Measurements from ENCODE around the gene ENTPD7. TPM values are rescaled to one million over a fixed set of nuclear protein-coding genes. Genes with fewer than 3 reads are reported as not detected.

The ENTPD7 gene
- total RNA-seq, 6 donors from 2014 or later, result 2.9 to 12.3 (median 9.3) TPM

DNA sequence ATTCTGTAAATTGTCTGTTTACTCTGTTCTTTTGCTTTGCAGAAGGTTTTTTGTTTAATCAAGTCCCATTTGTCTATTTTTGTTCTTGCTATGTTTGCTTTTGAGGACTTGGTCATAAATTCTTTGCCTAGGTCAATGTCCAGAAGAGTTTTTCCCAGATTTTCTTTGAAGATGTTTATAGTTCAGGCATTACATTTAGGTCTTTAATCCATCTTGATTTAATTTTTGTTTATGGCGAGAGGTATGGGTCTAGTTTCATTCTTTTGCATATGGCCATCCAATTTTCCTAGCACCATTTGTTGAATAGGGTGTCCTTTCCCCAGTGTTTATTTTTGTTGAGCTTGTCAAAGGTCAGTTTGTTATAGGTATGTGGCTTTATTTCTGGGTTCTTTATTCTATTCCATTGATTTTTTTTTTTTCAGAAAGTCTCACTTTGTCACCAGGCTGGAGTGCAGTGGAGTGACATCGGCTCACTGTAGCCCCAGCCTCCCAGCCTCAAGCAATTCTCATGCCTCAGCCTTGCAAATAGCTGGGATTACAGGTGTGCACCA, 11.6 kb upstream of the ENTPD7 start:
- ATAC-seq (ENCODE audit: low FRiP score in 2 of 2) (no peak), DNase-seq (no peak)
- Histone ChIP-seq H3K4me3 (no peak overlapping the region), H3K4me1 (no peaks in the 10 kb centered on the region), H3K27ac (no peak overlapping the region), H3K9me3 (no peaks in the 10 kb centered on the region), H3K36me3 (no peaks in the 10 kb centered on the region), H3K27me3 (no peaks in the 10 kb centered on the region)
- TF ChIP-seq POLR2A (IDR thresholded peaks at IDR 0.05) (no peak), POLR2AphosphoS5 (IDR thresholded peaks at IDR 0.05) (no peak), EP300 (IDR thresholded peaks at IDR 0.05) (no peak)
- TF ChIP-seq, protein P1, sequence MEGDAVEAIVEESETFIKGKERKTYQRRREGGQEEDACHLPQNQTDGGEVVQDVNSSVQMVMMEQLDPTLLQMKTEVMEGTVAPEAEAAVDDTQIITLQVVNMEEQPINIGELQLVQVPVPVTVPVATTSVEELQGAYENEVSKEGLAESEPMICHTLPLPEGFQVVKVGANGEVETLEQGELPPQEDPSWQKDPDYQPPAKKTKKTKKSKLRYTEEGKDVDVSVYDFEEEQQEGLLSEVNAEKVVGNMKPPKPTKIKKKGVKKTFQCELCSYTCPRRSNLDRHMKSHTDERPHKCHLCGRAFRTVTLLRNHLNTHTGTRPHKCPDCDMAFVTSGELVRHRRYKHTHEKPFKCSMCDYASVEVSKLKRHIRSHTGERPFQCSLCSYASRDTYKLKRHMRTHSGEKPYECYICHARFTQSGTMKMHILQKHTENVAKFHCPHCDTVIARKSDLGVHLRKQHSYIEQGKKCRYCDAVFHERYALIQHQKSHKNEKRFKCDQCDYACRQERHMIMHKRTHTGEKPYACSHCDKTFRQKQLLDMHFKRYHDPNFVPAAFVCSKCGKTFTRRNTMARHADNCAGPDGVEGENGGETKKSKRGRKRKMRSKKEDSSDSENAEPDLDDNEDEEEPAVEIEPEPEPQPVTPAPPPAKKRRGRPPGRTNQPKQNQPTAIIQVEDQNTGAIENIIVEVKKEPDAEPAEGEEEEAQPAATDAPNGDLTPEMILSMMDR (IDR thresholded peaks at IDR 0.05), result no peak
- 90 to 91% methylated on average over 2 of the region's 2 CpGs for WGBS, 2 donors

DNA sequence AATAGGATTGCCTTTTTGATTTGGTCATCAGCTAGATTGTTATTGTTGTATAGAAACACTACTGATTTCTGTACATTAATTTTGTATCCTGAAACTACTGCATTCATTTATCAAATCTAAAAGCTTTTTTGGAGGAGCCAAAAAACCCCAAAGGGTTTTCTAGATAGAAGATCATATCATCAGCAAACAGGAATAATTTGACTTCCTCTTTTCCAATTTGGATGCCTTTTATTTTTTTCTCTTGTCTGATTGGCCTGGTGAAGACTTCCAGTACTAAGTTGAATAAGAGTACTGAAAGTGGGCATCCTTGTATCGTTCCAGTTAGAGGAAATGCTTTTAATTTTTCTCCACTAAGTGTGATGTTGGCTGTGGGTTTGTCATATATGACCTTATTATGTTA, 10.6 kb upstream of the ENTPD7 start:
- Histone ChIP-seq H3K9me3 (no peaks in the 10 kb centered on the region), H3K27ac (no peak overlapping the region), H3K4me3 (no peak overlapping the region), H3K27me3 (no peaks in the 10 kb centered on the region), H3K36me3 (no peaks in the 10 kb centered on the region), H3K4me1 (no peaks in the 10 kb centered on the region)
- DNase-seq, result no peak
- no peak for ATAC-seq (ENCODE audit: low FRiP score in 2 of 2)
- TF ChIP-seq, protein P1 (IDR thresholded peaks at IDR 0.05), result no peak
- TF ChIP-seq POLR2AphosphoS5 (IDR thresholded peaks at IDR 0.05) (no peak), EP300 (IDR thresholded peaks at IDR 0.05) (no peak), POLR2A (IDR thresholded peaks at IDR 0.05) (no peak)
- WGBS, 2 donors, result 0% methylated on average over 1 of the region's 1 CpG

DNA sequence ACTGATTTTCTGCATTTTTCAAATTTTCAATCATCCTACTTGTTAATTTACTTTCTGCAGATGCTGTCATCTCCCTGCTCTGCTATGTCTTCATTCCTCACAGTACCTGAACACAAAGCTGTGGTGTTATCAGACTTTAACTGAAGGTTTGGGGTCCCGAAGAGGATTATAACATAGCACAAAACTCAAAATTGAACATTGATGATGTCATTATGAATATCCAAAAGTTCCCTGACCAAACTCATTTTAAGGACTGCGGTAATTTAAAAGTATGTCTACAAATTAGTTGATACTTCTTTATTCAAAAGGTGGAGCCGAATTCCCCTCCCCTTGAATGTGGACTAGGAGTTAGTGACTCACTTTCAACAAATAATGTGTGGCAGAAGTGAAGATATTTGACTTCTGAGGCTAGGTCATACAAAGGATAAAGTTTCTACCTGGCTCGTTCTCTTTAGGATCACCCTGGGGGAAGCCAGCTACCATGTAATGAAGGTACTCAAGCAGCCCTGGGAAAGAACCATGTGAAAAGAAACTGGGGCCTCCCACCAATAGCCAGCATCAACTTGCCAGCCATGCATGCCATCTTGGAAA, 6.4 kb upstream of the ENTPD7 start:
- Histone ChIP-seq H3K27me3 (no peaks in the 10 kb centered on the region), H3K4me1 (peaks cover 0 to 2% (median 0%) of the 10 kb centered on the region in 4 donors), H3K9me3 (no peaks in the 10 kb centered on the region), H3K4me3 (no peak overlapping the region), H3K36me3 (no peaks in the 10 kb centered on the region), H3K27ac (no peak overlapping the region)
- TF ChIP-seq EP300 (IDR thresholded peaks at IDR 0.05) (no peak), POLR2A (IDR thresholded peaks at IDR 0.05) (no peak), POLR2AphosphoS5 (IDR thresholded peaks at IDR 0.05) (no peak)
- TF ChIP-seq, protein P1 (IDR thresholded peaks at IDR 0.05), result no peak
- whole genome bisulfite sequencing, 2 donors, result 80 to 95% methylated on average over 4 of the region's 4 CpGs
- no peak for ATAC-seq (ENCODE audit: low FRiP score in 2 of 2)
- DNase-seq, result no peak

DNA sequence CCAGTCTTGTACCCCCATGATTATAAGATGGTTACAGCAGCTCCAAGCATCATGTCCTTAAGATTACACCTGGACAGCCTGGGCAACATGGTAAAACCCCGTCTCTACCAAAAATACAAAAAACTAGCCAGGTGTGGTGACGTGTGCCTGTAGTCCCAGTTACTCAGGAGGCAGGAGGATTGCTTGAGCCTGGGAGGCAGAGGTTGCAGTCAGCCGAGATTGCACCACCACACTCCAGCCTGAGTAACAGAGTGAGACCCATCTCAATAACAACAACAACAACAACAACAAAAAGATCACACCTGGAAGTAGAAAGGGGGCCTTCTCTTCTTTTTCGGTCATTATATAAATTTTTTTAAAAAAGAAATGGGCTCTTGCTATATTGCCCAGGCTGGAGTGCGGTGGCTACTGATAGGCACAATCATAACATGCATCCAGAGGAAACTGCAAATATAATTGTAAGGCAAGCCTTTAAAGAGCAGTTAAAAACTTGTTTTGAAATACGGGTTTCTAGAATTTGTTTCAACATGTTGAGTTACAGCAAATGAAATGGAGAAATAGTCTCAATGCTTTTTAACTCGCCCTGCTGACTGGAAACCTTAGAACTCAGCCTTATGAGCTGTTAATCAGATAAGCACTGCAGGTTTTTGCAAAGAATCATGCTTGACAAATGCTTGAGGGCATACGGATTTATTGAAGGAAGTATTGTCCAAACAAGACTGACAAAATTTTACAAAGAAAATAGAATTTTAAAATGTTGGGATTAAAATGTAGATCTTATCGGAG, 4.7 kb upstream of the ENTPD7 start:
- H3K4me3 ChIP-seq, result no peak overlapping the region
- TF ChIP-seq POLR2AphosphoS5 (IDR thresholded peaks at IDR 0.05) (no peak), EP300 (IDR thresholded peaks at IDR 0.05) (no peak), POLR2A (IDR thresholded peaks at IDR 0.05) (no peak)
- TF ChIP-seq, protein P1 (IDR thresholded peaks at IDR 0.05), result no peak
- H3K9me3 ChIP-seq, result no peaks in the 10 kb centered on the region
- no peaks in the 10 kb centered on the region for H3K27me3 ChIP-seq
- H3K27ac ChIP-seq, result no peak overlapping the region
- DNase-seq (no peak), ATAC-seq (ENCODE audit: low FRiP score in 2 of 2) (no peak)
- WGBS, 2 donors, result 72 to 81% methylated on average over 9 of the region's 9 CpGs
- H3K36me3 ChIP-seq, result no peaks in the 10 kb centered on the region
- H3K4me1 ChIP-seq, result peaks cover 3 to 14% (median 5%) of the 10 kb centered on the region in 4 donors

Data from upper lobe of left lung (tissue), 6 donors.